Pancreas (tissue), 10 donors: ENCODE data around the gene TRPC4AP. TPM values are rescaled to one million over a fixed set of nuclear protein-coding genes. Genes with fewer than 3 reads are reported as not detected.

Experiments
- ATAC-seq, 4 donors: fragments of 200-7000 bp; cut with Tn5 transposase; one replicate each; pipeline versions ENCODE4 v1.8.0 to v1.9.1; 2020; ENCODE audit warnings: mild to moderate bottlenecking in 4 of 4, moderate library complexity in 4 of 4
- DNase-seq, 6 donors: peaks; one replicate each; pipeline ENCODE4 v3.0.0-alpha.2; 2020
- FAIRE-seq: peaks from 2 replicates; lab custom pipeline; 2012; peaks lifted over from hg19 to GRCh38; lab: Jason Lieb, UNC
- H3K27ac ChIP-seq, 4 donors: fragments of 200-600 bp; sonication (generic); 1 replicate in 3 of 4; 2 replicates in 1 of 4; pipeline versions ENCODE4 v1.5.0 to v1.8.0; 2020
- H3K27me3 ChIP-seq, 4 donors: fragments of 200-600 bp; one replicate each; pipeline ENCODE4 v1.8.0; 2021
- H3K36me3 ChIP-seq, 3 donors: fragments of 200-600 bp; sonication (generic) in 1 of 3; one replicate each; pipeline versions ENCODE4 v1.5.0 to v1.8.0; 2020 to 2021
- H3K4me1 ChIP-seq, 3 donors: fragments of 200-600 bp; one replicate each; pipeline ENCODE4 v1.8.0; 2021
- H3K4me3 ChIP-seq, 4 donors: fragments of 200-600 bp; sonication (generic) in 2 of 4; one replicate each; pipeline versions ENCODE4 v1.5.0 to v1.8.0; 2020 to 2021
- H3K9me3 ChIP-seq, 4 donors: fragments of 200-600 bp; one replicate each; pipeline ENCODE4 v1.8.0; 2021
- WGBS, 2 donors: extraction: QIAGEN DNeasy Blood & Tissue Kit; methylation state at CpG; one replicate each; pipeline ENCODE4 v1.1.7; 2013; 5-methylcytosine and 5-hydroxymethylcytosine counted together
- intact Hi-C, 3 donors: fragments of 100-400 bp; cut with DNase I; formaldehyde crosslinking; loops; one replicate each; pipeline versions ENCODE4 v1.11.1 to v1.14.2; 2022
- polyA plus RNA-seq, 2 donors: library from polyadenylated mRNA; stranded (reverse); fragments of 200-250 nt; gene quantifications; one replicate each; pipeline ENCODE4 v1.2.3, GENCODE V29; 2013
- total RNA-seq, 6 donors: library from RNA; stranded (reverse); fragmentation: NEBNext Ultra II Directional in 4 of 6; extraction: Animal tissue kit (Norgen Biotek cat#: 25700) in 4 of 6; gene quantifications; one replicate each; pipeline versions ENCODE4 v1.2.1 to v1.2.4, GENCODE V29; 2021 to 2023
- TF ChIP-seq, protein P1 (sequence below), 4 donors: fragments of 200-600 bp; sonication (generic) in 3 of 4; IDR thresholded peaks; one replicate each; pipeline versions ENCODE4 v1.5.0 to v1.8.0; 2021; ENCODE audit warnings: antibody characterized with exemption in 4 of 4
- donor health status: healthy with polysubstance abuse.
- donor health status: DM: no; HTN: no; CAD: no; lungs with moderate emphysema.
- donor health status: DM: no; HTN: no; CAD: no.
- donor health status: control.
- donor health status: control.
- donor health status: Bipolar disorder and iron deficiency.
- donor health status: DM: yes; HTN: yes; CAD: no.
- donor health status: DM: no; HTN: no; CAD: no.
- donor health status: DM: no; HTN: no; CAD: no.
- donor health status: DM: yes; HTN: yes; CAD: no.

TRPC4AP gene
- total and polyA plus RNA-seq, 8 donors = 30.7 to 43.1 (median 34.0) TPM

DNA sequence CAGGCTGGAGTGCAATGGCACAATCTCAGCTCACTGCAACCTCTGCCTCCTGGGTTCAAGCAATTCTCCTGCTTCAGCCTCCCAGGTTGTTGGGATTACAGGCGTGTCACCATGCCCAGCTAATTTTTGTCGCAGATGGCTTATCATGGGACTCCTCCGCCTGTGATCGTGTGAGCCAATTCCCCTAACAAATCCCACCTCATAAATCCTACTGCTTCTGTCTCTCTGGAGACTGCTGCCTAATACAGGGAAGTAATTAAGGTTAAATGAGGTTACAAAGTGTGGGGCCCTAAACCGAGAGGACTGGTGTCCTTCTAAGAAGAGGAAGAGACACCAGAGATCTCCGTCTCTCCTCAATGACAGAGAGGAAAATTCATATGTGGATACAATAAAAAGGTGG lies 52.0 kb downstream of the TRPC4AP start:
- FAIRE-seq (no peak), ATAC-seq (no peak)
- peak overlapping the region in 2 of 4 donors; percentile 5 to 63 for H3K27ac ChIP-seq

DNA sequence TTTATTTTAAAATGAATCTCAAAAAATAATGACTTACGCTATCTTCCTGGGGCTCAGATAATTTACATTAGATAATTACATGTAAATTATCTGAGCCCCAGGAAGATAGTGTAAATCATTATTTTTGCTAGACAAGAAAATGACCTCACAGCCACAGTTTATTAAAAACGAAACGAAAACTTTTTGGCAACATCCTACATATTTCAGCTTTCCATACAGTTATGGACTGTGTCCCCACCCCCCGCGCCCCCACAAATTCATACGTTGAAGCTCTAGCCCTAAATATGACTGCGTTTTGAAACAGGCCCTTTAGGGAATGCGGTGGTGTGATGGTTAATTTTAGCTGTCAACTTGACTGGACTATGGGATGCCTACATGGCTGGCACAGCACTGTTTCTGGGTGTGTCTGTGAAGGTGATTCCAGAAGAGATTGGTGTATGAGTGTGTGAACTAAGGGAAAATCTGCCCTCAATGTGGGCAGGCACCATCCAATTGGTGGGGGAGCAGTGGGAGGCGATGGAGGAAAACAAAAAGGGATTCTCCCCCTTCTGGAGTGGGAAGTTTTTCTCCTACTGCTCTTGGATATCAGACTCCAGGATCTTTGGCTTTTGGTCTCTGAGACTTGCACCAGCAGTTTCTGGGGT lies 52.6 kb downstream of the TRPC4AP start:
- peak overlapping the region in 3 of 4 donors; percentile 5 to 63 (median 13) for H3K27ac ChIP-seq
- TF ChIP-seq, protein P1, sequence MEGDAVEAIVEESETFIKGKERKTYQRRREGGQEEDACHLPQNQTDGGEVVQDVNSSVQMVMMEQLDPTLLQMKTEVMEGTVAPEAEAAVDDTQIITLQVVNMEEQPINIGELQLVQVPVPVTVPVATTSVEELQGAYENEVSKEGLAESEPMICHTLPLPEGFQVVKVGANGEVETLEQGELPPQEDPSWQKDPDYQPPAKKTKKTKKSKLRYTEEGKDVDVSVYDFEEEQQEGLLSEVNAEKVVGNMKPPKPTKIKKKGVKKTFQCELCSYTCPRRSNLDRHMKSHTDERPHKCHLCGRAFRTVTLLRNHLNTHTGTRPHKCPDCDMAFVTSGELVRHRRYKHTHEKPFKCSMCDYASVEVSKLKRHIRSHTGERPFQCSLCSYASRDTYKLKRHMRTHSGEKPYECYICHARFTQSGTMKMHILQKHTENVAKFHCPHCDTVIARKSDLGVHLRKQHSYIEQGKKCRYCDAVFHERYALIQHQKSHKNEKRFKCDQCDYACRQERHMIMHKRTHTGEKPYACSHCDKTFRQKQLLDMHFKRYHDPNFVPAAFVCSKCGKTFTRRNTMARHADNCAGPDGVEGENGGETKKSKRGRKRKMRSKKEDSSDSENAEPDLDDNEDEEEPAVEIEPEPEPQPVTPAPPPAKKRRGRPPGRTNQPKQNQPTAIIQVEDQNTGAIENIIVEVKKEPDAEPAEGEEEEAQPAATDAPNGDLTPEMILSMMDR (IDR thresholded peaks at IDR 0.05) = no peak
- intact Hi-C loops = no loop called here

More for the DNA sequence above, 52.0 kb downstream of the TRPC4AP start:
- Histone ChIP-seq H3K4me1 (peaks cover 7 to 34% (median 14%) of the 10 kb centered on the region in 3 donors), H3K4me3 (no peak overlapping the region), H3K27me3 (no peaks in the 10 kb centered on the region), H3K9me3 (no peaks in the 10 kb centered on the region), H3K36me3 (peaks cover 0 to 8% (median 0%) of the 10 kb centered on the region in 3 donors)
- WGBS, 2 donors = 79 to 83% methylated on average over 6 of the region's 6 CpGs
- intact Hi-C loops = no loop called here
- DNase-seq = no peak
- TF ChIP-seq, protein P1 (IDR thresholded peaks at IDR 0.05) = no peak

DNA sequence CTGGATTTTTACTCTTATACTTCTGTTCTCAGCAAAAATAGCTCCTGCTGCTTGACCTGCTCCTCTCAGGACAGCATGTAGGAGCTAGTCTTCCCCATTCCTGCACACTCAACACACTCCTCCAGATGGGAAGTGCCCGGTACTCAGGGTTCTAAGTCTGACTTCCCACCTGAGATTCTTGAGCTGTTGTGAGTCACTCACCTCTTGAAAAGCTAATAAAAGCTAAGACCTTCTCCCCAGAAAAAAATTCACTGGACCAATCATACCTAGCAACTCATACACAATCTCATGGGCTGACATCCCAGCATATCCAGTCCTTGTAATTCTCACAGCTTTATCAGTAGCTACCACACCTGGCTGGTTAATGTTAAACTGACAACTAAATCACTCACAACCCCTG lies 53.5 kb downstream of the TRPC4AP start:
- peaks cover 0 to 11% (median 7%) of the 10 kb centered on the region in 3 donors for H3K36me3 ChIP-seq
- peak overlapping the region; percentile 2 to 63 (median 31) for H3K27ac ChIP-seq
- WGBS, 2 donors = 8 to 18% methylated on average over 1 of the region's 1 CpG
- H3K4me3 ChIP-seq = no peak overlapping the region
- TF ChIP-seq, protein P1 (IDR thresholded peaks at IDR 0.05) = no peak
- DNase-seq (peak in 3 of 6 donors; percentile 41 to 64 (median 63)), ATAC-seq (peak; percentile 92 to 95 (median 94)), FAIRE-seq (peak; percentile 51)
- no peaks in the 10 kb centered on the region for H3K9me3 ChIP-seq
- H3K4me1 ChIP-seq = peaks cover 7 to 34% (median 14%) of the 10 kb centered on the region in 3 donors
- intact Hi-C loops = no loop called here
- H3K27me3 ChIP-seq = no peaks in the 10 kb centered on the region

More for the DNA sequence above, 52.6 kb downstream of the TRPC4AP start:
- Histone ChIP-seq H3K4me3 (no peak overlapping the region), H3K4me1 (peaks cover 7 to 34% (median 14%) of the 10 kb centered on the region in 3 donors), H3K27me3 (no peaks in the 10 kb centered on the region), H3K36me3 (peaks cover 0 to 8% (median 0%) of the 10 kb centered on the region in 3 donors), H3K9me3 (no peaks in the 10 kb centered on the region)
- WGBS, 2 donors = 59 to 63% methylated on average over 9 of the region's 9 CpGs
- DNase-seq (no peak), FAIRE-seq (no peak), ATAC-seq (peak in 3 of 4 donors; percentile 29 to 46 (median 31))

DNA sequence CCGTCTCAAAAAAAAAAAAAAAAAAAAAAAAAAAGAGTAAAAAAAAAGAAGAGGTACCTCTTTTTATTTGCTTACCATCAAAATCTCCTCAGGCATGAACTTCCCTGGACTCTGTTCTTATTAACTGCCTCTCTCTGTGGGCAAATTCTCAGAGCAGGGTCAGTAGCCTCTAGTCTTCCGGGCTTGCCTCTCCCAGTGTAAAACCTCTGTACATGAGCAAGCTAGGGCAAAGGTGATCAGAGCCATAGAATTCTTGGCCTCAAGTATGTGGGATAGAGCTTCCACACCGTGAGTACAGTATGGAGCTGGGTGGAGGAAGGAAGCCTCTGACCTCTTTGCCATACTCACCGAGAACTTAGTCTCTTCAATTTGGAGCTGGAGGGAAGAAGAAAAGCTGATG lies 58.5 kb downstream of the TRPC4AP start:
- DNase-seq (no peak), FAIRE-seq (no peak), ATAC-seq (no peak)
- Histone ChIP-seq H3K9me3 (no peaks in the 10 kb centered on the region), H3K36me3 (peaks cover 0 to 18% (median 8%) of the 10 kb centered on the region in 3 donors), H3K4me3 (no peak overlapping the region), H3K27me3 (no peaks in the 10 kb centered on the region), H3K4me1 (peaks cover 5 to 14% (median 7%) of the 10 kb centered on the region in 3 donors), H3K27ac (no peak overlapping the region)
- WGBS, 2 donors = 97 to 99% methylated on average over 3 of the region's 4 CpGs
- TF ChIP-seq, protein P1 (IDR thresholded peaks at IDR 0.05) = no peak
- intact Hi-C loops = no loop called here

DNA sequence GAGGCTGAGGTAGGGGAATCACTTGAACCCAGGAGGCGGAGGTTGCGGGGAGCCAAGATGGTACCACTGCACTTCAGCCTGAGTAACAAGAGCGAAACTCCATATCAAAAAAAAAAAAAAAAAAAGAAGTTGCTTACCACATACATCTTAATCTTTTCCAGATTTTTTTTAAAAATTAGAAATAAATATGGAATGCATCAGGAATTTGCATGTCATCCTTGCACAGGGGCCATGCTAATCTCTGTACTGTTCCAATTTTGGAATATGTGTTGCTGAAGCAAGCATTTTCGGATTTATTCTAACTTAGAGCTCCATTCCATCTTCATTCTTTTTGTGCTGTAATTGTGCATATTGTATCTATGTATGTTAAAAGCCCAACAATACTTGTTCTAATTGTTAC lies 62.5 kb downstream of the TRPC4AP start:
- Histone ChIP-seq H3K36me3 (peaks cover 0 to 18% (median 8%) of the 10 kb centered on the region in 3 donors), H3K4me1 (no peaks in the 10 kb centered on the region)
- ATAC-seq = no peak

More for the DNA sequence above, 62.5 kb downstream of the TRPC4AP start:
- FAIRE-seq (no peak), DNase-seq (no peak)
- TF ChIP-seq, protein P1 (IDR thresholded peaks at IDR 0.05) = no peak
- Histone ChIP-seq H3K4me3 (no peak overlapping the region), H3K27ac (no peak overlapping the region), H3K27me3 (no peaks in the 10 kb centered on the region), H3K9me3 (no peaks in the 10 kb centered on the region)
- 98% methylated on average over 4 of the region's 4 CpGs for whole genome bisulfite sequencing, 2 donors
- intact Hi-C loops = no loop called here
